ENCODE results near the gene ZC3H12D.

The ZC3H12D gene

DNA sequence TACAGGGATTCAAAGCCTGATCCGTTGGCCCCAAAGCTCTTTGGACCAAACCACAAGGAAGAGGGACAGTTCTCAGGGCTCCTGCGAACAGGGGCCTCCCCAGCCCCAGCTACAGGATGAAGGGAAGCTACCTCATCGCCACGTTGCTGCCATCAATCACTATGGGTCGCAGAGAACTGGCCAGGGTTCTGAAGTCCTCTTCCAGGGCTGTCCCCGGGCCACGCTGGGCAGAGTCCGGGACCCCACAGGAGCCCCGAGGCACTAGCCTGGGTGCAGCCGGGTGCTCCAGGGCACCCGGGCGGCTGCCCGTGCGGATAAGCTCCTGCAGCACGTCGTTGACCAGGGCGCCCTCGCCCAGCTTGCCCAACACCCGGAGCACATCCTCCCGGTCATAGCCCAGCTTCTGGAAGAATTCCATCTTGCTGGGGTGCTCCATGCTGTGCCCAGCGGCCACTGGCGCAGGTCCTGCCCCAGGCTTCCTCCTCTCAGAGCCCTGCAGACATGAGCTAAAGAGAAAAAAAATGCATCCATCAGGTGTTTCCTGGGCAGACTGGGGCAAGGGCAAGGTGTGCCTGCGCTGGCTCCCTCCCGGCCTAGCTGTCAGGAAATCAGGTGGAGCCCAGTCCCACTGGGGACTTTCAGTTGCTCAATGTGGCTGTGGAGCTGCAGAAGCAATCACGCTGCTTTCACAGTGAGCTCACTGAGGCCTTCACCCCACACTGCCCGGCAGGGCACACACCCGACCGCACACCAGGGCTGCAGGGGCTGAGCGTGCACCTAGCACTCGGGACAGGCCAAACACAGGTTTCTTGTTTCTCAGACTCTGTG lies 10.5 kb downstream of the ZC3H12D start:
- peak overlapping the region; percentile 13; the same call in 1 of the 2 replicates for H3K4me3 ChIP-seq (ENCODE audit: low read depth, low read length)
- DNase-seq (ENCODE audit: low read depth), result no peak
- TF ChIP-seq, protein P1, sequence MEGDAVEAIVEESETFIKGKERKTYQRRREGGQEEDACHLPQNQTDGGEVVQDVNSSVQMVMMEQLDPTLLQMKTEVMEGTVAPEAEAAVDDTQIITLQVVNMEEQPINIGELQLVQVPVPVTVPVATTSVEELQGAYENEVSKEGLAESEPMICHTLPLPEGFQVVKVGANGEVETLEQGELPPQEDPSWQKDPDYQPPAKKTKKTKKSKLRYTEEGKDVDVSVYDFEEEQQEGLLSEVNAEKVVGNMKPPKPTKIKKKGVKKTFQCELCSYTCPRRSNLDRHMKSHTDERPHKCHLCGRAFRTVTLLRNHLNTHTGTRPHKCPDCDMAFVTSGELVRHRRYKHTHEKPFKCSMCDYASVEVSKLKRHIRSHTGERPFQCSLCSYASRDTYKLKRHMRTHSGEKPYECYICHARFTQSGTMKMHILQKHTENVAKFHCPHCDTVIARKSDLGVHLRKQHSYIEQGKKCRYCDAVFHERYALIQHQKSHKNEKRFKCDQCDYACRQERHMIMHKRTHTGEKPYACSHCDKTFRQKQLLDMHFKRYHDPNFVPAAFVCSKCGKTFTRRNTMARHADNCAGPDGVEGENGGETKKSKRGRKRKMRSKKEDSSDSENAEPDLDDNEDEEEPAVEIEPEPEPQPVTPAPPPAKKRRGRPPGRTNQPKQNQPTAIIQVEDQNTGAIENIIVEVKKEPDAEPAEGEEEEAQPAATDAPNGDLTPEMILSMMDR (IDR thresholded peaks at IDR 0.05; ENCODE audit: low read depth, low read length, missing control alignments), result no peak

DNA sequence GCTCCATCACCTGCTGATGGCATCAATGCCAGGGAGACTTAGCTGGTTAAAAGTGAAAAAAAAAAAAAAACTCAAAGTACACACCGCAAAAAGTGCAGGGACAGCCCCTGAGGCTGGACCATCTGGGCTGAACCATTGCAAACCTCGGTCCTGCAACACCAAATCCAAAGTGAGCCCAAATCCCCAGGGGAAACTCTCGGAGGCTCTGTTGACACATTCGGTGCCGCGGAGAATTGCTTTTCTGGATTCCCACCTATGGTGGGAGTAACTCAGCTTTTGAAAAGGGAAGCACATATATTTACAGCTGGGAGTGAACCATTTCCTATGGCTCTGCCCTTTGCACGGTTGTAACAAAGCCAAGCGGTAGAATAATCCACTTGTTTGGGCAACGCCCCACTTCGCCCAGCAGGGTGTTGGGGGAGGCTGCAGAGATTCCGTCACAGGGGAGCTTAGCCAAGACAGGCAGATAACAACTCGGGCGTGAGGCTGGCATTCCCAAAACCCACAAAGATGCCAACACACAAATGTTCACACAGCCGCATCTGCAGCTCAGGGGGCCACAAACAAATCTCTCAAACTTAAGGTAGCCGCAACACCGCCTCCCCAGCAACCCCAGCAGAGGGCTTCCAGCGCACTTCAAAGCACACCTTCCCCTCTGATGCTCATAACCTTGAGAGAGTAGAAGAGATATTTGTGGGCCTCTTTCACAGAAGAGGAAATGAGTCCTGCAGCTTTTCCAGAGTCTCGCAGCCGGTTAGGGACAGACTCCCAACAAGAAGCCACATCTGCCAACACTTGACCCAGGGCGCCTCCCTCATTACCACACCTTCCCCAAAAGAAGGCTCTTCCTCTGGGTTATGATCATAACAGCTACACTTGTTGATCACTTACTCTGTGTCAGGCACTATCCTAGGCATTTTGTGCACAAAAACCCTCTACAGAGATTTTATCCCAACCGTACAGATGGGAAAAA lies 11.4 kb downstream of the ZC3H12D start:
- TF ChIP-seq, protein P1 (IDR thresholded peaks at IDR 0.05; ENCODE audit: low read depth, low read length, missing control alignments), result peak; percentile 28
- H3K4me3 ChIP-seq (ENCODE audit: low read depth, low read length), result no peak overlapping the region; the same call in 1 of the 2 replicates
- no peak for DNase-seq (ENCODE audit: low read depth)

DNA sequence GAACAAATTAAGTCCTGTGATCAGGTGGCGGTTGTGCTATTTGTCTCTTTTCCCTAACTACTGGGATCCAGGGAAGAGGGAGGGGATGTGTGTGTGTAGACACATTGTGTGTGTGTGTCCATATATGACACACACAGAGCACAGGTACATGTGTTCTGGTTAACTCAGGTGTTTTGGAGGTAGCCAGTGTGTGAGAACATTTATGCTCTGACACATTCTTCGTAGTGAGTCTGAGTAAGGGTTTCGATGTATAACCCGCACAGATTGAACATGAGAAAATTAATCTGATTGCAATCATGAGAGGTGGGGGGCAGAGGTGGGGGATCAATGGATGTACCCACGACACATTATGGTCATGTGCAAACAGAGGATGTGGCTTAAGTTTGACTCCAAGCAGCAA lies 12.6 kb downstream of the ZC3H12D start:
- no peak for DNase-seq (ENCODE audit: low read depth)
- TF ChIP-seq, protein P1 (IDR thresholded peaks at IDR 0.05; ENCODE audit: low read depth, low read length, missing control alignments), result no peak
- no peak overlapping the region for H3K4me3 ChIP-seq (ENCODE audit: low read depth, low read length)

DNA sequence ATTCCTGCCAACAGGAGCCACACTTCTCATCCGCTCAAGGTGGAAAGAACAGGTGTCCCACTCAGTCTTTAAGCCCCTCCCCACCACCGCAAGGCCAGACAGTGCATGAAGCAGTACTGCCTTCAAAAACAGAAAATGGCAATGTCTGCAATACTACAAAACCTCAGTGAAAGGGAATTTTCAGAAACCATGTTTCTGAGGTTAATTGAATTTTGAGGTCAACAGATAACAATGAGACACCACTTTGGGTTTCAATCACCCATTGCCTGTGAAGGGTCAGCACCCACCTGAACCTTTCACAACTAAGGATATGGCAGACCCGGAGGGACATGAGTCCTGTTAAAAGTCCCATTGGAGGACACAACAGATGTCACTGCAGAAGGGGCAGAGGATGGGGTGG lies 13.0 kb downstream of the ZC3H12D start:
- DNase-seq (ENCODE audit: low read depth), result no peak
- TF ChIP-seq, protein P1 (IDR thresholded peaks at IDR 0.05; ENCODE audit: low read depth, low read length, missing control alignments), result no peak
- H3K4me3 ChIP-seq (ENCODE audit: low read depth, low read length), result no peak overlapping the region

DNA sequence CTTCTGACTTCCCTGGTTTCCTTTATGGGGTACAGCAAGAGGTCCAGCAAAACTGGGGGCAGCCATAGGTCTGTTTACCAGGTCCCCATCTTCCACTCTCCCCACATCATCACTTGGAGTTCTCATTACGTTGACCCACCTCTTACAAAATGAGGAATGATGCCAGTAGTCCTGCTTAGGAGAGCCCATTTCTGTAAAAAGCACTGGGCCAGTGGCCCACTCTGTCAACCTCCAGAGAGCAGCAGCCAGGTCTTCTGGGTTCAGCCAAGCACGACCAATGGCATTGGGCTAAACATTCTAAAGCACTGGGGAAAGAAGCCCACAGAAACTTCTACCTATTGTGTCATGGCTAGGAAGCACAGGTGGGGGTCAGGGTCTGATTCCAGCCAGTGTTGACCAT lies 13.9 kb downstream of the ZC3H12D start:
- no peak for DNase-seq (ENCODE audit: low read depth)
- TF ChIP-seq, protein P1 (IDR thresholded peaks at IDR 0.05; ENCODE audit: low read depth, low read length, missing control alignments), result no peak
- H3K4me3 ChIP-seq (ENCODE audit: low read depth, low read length), result no peak overlapping the region

DNA sequence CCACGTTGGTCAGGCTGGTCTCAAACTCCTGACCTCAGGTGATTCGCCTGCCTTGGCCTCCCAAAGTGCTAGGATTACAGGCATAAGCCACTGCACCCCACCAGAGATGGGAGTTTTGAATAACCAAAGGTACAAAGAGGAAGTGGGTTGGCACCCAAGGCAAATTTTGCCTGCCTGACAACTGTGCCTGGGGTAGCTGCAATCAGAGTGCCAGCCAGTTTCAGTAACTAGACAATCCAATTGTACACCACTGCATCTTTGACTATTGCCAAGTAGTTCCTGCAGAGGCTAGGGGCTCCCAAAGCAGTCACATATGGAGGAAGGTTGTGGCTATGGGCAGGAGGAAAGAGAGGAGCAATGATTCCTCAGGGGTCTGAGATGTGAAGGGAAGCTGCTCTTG lies 16.6 kb downstream of the ZC3H12D start:
- H3K4me3 ChIP-seq (ENCODE audit: low read depth, low read length), result peak overlapping the region; percentile 7; the same call in 1 of the 2 replicates
- TF ChIP-seq, protein P1 (IDR thresholded peaks at IDR 0.05; ENCODE audit: low read depth, low read length, missing control alignments), result no peak
- DNase-seq (ENCODE audit: low read depth), result no peak
